ENCODE measurements around the gene STMN3.
A peak's percentile ranks its signal among the peaks of the same experiment; 100 is the strongest.

Gene STMN3

GRCh38 chr20:63645218-63645617 is 8.0 kb downstream of the STMN3 start:
- no peak for TF ChIP-seq SIN3A (IDR thresholded peaks at IDR 0.05; ENCODE audit: borderline replicate concordance, insufficient read depth, low read length)
- TF ChIP-seq REST (IDR thresholded peaks at IDR 0.05; ENCODE audit: insufficient read depth in 1 of 2, low read depth in 2 of 2, low read length in 2 of 2): peak in 1 of 2 experiments; percentile 86; a peak in 2 of 4 replicates
- TF ChIP-seq TAF1 (IDR thresholded peaks at IDR 0.05; ENCODE audit: borderline replicate concordance, insufficient read depth, low read length): no peak
- no peak for TF ChIP-seq FOXP2 (optimal IDR thresholded peaks at IDR 0.05; ENCODE audit: borderline replicate concordance, extremely low read depth, extremely low read length, insufficient read depth)
- no peak for TF ChIP-seq POLR2AphosphoS5 (IDR thresholded peaks at IDR 0.05; ENCODE audit: low read depth, low read length)

- TF ChIP-seq POLR2AphosphoS5 (IDR thresholded peaks at IDR 0.05; ENCODE audit: low read depth, low read length): no peak
- TF ChIP-seq REST (IDR thresholded peaks at IDR 0.05; ENCODE audit: insufficient read depth in 1 of 2, low read depth in 2 of 2, low read length in 2 of 2): no peak
- no peak for TF ChIP-seq FOXP2 (optimal IDR thresholded peaks at IDR 0.05; ENCODE audit: borderline replicate concordance, extremely low read depth, extremely low read length, insufficient read depth)
- TF ChIP-seq TAF1 (IDR thresholded peaks at IDR 0.05; ENCODE audit: borderline replicate concordance, insufficient read depth, low read length): no peak
- TF ChIP-seq SIN3A (IDR thresholded peaks at IDR 0.05; ENCODE audit: borderline replicate concordance, insufficient read depth, low read length): no peak
Observed at GRCh38 chr20:63643946-63644345, 9.3 kb downstream of the STMN3 start.

GRCh38 chr20:63643499-63643898 is 9.7 kb downstream of the STMN3 start:
- TF ChIP-seq TAF1 (IDR thresholded peaks at IDR 0.05; ENCODE audit: borderline replicate concordance, insufficient read depth, low read length): no peak
- no peak for TF ChIP-seq FOXP2 (optimal IDR thresholded peaks at IDR 0.05; ENCODE audit: borderline replicate concordance, extremely low read depth, extremely low read length, insufficient read depth)
- TF ChIP-seq SIN3A (IDR thresholded peaks at IDR 0.05; ENCODE audit: borderline replicate concordance, insufficient read depth, low read length): no peak
- no peak for TF ChIP-seq REST (IDR thresholded peaks at IDR 0.05; ENCODE audit: insufficient read depth in 1 of 2, low read depth in 2 of 2, low read length in 2 of 2)
- no peak for TF ChIP-seq POLR2AphosphoS5 (IDR thresholded peaks at IDR 0.05; ENCODE audit: low read depth, low read length)

- TF ChIP-seq SIN3A (IDR thresholded peaks at IDR 0.05; ENCODE audit: borderline replicate concordance, insufficient read depth, low read length) (no peak), TAF1 (IDR thresholded peaks at IDR 0.05; ENCODE audit: borderline replicate concordance, insufficient read depth, low read length) (no peak), POLR2AphosphoS5 (IDR thresholded peaks at IDR 0.05; ENCODE audit: low read depth, low read length) (no peak), REST (IDR thresholded peaks at IDR 0.05; ENCODE audit: insufficient read depth in 1 of 2, low read depth in 2 of 2, low read length in 2 of 2) (no peak), FOXP2 (optimal IDR thresholded peaks at IDR 0.05; ENCODE audit: borderline replicate concordance, extremely low read depth, extremely low read length, insufficient read depth) (no peak)
Observed at GRCh38 chr20:63642527-63643247, 10.5 kb downstream of the STMN3 start.

Measured in PFSK-1 (cell line).